ENCODE results near the gene CFI.

The CFI gene

DNA sequence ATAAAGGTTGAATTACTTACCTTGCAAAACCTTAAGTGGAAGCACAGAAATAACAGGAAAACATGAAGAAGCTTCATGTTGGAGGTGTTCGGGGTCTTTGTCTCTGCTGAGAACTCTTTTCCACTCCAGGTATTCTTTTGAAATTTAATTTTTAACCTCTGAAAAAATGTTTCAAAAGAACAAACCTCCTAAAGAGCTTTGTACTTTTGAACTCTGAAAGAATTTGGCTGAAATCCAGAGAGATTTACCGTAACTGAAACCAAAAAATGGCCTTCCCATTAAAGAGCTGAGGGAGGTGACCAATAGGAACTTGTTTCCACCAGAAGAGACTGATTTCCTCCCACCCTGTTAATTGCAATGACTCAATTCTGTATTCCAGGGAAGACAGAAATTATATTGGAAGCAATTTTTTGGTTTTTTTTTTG, at the start of gene CFI:
Gene CFI, minus strand, starts transcription at position 105 of the 425 bp plus-strand sequence. Its CDS starts 28 bp downstream, at position 77.
- no peak for DNase-seq (ENCODE audit: low spot score)

DNA sequence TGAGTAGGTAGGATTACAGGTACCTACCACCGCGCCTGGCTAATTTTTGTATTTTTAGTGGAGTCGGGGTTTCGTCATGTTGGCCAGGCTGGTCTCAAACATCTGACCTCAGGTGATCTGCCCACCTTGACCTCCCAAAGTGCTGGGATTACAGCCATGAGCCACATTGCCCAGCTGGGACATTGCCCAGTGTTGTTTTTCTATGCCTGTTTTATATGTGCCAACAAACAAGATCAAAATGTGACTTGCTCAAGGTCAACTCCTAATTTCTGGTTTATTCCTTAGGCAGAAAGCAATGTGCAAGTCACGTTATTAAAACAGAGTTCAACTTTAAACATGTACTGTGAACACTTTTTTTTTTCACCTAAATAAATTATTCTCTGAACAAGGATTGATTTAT, 48.8 kb upstream of the CFI start:
- DNase-seq (ENCODE audit: low spot score), result no peak

DNA sequence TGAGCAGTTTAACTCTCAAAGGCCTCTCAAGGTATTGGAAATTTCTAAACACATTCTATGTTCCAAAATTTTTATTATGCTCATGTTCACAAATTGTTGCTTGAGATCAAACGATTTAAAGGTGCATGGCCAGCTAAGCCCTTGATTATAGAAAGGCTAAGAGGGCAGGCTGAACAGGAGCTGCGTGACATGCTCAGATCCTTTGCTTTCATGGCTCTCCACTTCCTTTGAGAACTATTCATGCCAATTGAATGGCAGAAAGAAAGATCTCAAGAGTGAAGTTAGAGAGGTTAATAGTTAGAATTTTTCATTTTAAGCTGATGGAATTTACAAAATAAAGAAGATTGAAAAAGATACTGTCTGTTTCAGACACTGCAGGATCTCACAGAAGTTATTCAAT, 46.7 kb upstream of the CFI start:
- no peak for DNase-seq (ENCODE audit: low spot score)

DNA sequence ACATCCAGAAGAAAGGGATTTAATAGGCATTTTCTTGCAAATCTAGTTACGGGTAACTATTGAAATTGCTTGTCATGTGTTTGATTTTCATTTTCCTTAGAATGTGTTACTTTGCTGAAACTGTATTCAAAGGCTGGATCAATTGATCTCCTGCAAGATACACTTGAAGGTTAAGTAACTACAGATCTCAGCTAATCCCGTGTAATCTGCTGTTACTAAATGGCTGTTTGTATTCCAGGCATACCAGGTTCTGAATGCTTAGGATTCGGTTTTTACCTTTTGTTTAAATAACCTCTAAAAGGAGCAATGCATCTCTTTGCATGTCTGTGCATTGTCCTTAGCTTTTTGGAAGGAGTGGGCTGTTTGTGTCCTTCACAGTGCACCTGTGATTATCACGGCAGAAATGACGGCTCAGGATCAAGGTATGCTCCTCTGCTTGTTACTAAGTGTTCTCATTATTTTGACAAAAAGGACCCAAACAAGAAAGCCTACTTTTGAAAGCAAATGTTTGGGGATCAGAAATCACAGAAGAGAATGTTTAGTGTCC, 46.2 kb upstream of the CFI start, which contains the start of gene LRIT3:
Gene LRIT3, plus strand, starts transcription at position 212 of the 547 bp plus-strand sequence. Its CDS starts 95 bp downstream, at position 307.
- DNase-seq (ENCODE audit: low spot score), result no peak

- DNase-seq (ENCODE audit: low spot score), result no peak
Observed at GRCh38 chr4:109846395-109847098, 44.7 kb upstream of the CFI start.

- no peak for DNase-seq (ENCODE audit: low spot score)
Observed at GRCh38 chr4:109836985-109837384, 35.2 kb upstream of the CFI start.

DNA sequence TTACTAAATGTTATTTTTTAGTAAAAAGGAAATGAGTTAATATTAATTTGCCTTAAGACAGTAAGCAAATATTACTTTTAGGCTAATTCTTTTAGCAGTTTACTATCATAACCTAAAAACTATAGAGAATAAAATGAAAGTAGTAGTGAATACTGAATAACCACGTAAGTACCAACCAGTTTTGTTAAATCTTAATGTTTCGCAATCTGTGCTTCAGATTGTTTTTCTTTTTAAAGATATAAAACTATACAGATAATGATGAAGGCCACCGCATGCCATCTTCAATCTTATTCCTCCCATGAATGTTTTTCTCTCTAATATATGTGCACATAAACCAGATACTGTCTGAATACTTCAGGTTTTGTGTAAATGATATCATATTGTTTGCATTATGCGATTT, 32.0 kb upstream of the CFI start:
- DNase-seq (ENCODE audit: low spot score), result no peak

DNA sequence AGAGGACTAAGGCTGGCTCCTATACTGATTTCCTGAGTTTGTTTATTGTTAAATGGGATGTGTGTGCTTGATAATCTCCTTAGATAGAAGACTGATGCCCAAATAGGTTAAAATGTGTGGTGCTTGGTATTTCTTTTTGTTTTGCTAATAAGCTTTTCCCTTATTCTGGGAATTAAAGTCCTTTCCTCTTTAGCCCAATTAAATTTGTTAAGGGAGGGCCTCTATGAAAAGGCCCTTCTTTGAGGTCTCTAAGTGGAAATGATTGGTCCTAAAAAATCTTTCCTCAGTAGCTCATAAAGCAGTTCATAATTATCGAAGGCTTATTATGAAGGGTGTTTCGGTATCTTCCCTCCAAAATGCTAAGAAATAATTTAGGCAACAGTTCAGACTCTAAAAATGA, 25.9 kb upstream of the CFI start, which contains the start of gene RRH:
Gene RRH, plus strand, starts transcription at position 301 of the 400 bp plus-strand sequence. Its CDS starts 56 bp downstream, at position 357.
- DNase-seq (ENCODE audit: low spot score), result no peak

- DNase-seq (ENCODE audit: low spot score), result no peak
Observed at GRCh38 chr4:109826719-109827118, 24.9 kb upstream of the CFI start.

DNA sequence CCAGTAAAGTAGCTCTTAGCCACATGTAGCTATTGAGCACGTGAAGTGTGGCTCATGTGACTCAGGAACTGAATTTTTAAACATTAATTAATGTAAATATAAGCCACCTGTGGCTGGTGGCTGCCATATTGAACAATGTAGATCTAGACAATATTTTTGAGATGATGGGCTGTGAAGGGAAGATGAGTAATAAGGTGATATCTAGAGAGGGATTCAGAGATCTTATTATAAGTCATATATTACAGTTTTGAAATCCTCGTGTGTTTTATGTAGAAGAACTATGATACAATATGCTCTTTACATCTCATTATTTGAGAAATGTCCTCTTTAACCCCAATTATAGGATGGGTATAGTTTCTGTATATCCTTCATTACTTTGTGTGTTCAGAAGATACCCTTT, 19.4 kb upstream of the CFI start:
- no peak for DNase-seq (ENCODE audit: low spot score)

DNA sequence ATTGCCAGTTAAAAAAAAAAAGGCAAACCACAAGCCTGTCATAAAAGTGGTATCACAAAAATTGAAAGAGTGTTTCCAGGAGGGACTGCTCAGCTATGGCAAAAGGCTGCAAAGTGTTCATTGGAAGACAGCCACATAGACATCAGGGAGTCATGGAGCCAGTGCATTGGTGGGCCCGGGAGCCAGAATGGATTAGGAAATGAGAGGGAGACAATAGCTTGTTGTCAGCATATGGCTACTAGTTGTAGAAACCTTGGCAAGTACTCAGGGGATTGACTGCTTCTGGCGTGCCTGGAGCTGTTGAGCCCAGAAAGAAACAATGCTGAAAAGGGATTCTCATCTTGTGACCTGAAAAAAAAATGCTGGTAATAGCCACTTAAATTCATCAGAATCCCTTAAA, 18.8 kb upstream of the CFI start:
- peak; percentile 24 for DNase-seq (ENCODE audit: low spot score)

- no peak for DNase-seq (ENCODE audit: low spot score)
Observed at GRCh38 chr4:109818268-109818667, 16.5 kb upstream of the CFI start.

DNA sequence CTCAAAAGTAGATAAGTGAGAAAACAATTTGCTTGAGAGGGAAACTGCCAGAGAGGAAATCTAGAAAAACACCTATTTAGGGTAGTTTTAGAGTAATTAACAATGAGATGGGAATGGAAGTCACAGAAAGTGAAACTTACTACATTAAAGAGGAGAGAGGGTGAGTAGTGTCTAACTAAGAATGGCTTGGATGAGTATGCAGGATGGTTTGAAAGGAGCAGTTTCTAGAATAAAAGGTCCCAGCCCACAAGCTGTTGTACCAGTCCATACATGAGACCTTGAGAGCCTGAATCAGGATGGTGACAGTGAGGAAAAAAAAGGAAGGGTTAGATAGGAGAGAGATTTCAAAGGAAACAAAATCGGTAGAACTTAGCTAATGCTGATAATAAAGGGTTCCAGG, 15.1 kb upstream of the CFI start:
- no peak for DNase-seq (ENCODE audit: low spot score)

DNA sequence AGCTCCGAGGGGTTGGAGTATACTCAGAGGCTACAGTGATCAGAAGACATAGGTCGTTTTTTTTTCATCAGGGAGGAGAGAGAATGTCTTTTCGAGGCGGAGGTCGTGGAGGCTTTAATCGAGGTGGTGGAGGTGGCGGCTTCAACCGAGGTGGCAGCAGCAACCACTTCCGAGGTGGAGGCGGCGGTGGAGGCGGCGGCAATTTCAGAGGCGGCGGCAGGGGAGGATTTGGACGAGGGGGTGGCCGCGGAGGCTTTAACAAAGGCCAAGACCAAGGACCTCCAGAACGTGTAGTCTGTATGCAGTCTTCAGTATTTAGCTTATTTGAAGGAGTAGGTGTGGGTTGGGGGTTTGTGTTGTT, 14.3 kb upstream of the CFI start:
- no peak for DNase-seq (ENCODE audit: low spot score)

DNA sequence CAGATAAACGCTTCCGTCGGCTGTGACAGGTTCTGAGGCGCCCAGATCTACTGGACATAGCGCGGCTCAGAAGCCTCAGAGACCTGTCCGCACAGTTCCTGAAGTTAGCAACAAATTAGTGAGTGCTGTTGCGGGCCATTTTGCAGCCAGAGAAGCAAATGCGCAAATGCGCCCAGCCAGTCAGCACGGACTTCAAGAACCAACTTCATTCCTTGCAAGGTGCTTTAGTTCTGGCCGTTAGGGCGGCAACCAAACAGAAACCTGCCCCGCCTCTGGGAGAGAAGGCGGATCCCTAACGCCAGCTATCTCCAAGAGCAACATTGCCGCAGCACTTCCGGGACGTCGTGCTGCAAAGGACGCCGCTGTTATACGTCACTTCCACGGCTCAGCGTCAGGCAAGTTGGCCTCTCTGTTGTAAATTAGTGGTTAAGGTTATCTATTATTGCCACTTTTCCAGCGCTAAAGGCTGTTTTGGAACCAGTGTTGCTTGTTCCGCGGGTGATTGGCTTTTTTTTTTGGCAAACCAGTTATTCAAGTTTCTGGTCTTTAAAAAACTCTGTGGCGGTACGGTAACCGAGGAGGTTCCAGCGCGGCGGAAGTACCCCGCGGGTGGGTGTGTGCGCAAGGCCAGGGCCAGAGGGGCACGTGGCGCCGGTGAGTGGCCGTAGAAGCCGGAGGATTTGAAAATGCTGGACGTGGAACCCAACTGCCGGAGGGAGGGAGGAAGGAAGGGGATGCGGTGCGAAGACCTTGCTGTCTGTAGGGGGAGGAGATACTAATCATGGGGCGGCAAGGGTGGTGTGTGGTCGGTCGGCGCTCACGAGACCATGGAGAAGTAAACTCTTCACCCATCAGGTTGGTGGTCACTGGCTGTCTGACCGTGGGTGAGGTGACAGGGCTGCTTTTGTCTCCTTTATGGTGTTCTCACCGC, 13.6 kb upstream of the CFI start, which contains the start of gene GAR1:
Gene GAR1, plus strand, starts transcription at position 612 of the 931 bp plus-strand sequence. CDS start 403 bp downstream, outside the sequence.
- DNase-seq (ENCODE audit: low spot score), result peak; percentile 91

GRCh38 chr4:109811707-109812106, 9.9 kb upstream of the CFI start:
- no peak for DNase-seq (ENCODE audit: low spot score)

DNA sequence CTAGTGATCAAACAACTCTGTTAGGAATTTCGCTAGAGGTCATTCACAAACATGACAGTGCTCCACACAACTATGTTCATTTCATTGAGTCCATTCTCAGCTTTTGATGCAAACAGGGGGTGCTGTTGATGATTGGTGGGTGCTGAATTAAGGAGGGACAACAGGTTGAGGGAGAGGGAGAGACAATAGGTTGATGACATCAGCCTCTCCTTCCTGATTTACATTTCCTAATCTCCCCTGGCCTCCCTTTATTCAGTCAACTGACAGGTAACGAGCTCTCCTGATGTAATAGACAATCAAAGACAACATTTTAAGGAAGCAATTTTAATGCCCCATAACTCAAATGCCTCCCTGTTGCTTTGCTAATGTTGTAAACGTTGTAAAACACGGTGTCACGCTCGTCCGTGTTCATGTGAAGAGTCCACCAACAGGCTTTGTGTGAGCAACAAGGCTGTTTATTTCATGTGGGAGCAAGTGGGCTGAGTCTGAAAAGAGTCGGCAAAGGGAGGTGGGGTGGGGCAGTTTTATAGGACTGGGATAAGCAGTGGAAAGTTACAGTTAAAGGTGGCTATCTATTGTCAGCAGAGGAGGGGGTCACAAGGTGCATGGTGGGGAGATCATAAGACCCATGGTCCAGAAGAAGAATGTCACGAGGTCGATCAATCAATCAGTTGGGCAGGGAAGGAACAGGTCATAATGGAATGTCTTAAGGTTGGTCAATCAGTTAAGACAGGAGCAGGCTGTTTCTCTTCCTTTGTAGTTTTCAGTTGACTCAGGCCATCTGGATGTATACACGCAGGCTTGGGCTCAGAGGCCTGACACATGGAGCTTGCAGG, 9.0 kb upstream of the CFI start:
- DNase-seq (ENCODE audit: low spot score), result no peak

DNA sequence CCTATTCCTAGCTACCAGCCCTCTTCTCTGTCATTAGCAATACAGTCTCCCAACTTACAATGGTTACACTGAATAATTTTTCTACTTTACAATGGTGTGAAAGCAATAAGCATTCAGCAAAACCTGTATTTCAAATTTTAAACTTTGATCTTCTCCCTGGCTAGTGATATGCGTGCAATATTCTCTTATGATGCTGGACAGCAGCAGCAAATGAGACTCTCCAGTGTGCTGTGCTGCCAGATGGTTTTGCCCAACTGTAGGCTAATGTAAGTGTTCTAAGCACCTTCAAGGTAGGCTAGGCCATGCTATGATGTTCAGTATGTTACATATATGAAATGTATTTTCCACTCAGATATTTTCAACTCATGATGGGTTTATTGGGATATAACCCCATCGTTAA, 7.9 kb upstream of the CFI start:
- no peak for DNase-seq (ENCODE audit: low spot score)

- DNase-seq (ENCODE audit: low spot score), result no peak
Observed at GRCh38 chr4:109803924-109804571, 2.2 kb upstream of the CFI start.

- no peak for DNase-seq (ENCODE audit: low spot score)
Observed at GRCh38 chr4:109801099-109801789, 555 bp downstream of the CFI start.

- DNase-seq (ENCODE audit: low spot score), result no peak
Observed at GRCh38 chr4:109798866-109799265, 2.9 kb downstream of the CFI start.

All from putamen (tissue), 1 donor.